Activated naive CD4-positive, alpha-beta T cell treated with Interleukin-2 at 50 U/mL for 16 hours (primary cell): ENCODE results near the gene APCDD1L.
"Not testable (repeated sequence)": the region's sequence is repeated elsewhere in the genome, so short reads cannot be mapped to it uniquely, and the experiment has no call there.

Experiments
- DNase-seq: peaks from one replicate; pipeline ENCODE4 v3.0.0-alpha.2; 2020

The APCDD1L gene

GRCh38 chr20:58513580-58514285, 1.5 kb downstream of the APCDD1L start:
- DNase-seq: no peak

- DNase-seq: no peak
These were observed 2.2 kb downstream of the APCDD1L start for GRCh38 chr20:58512808-58513552.

DNA sequence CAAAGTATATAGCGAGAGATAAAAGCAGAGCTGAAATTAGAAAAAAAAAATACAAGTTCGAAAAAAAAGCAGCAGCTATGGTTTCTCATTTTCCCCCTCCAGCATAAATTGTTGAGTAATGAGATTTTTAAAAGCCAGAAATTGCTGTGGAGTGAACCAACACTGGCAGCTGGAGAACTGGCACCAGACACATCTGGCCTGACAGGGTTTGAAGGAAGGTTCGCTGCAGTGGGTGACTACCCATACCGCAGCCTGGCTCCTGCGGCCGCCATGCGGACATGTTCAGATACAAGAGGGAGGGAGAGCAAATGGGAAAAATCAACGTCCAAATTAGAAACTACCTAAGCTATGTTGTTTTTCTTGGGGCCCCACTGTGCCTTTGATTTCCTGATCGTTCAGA, 3.3 kb downstream of the APCDD1L start:
- DNase-seq: no peak

DNA sequence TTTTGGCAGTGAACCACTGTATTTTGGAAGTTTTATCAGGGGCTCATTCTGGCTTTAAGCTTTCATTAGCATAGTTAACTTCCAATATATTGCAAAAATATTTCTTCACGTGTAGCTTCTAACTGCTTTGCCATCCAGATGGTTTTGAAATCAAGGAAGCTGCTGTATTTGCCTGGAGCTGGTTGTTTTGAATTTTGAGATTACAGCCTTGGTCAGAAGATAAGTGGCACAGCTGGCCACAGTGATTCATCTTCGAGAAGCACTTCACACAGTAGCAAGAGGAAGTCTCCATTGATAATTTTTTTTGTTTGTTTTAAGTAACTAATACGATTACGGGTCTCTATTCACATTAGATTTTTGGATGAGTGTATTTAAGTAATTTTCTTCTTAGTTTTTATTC, 3.8 kb downstream of the APCDD1L start:
- no peak for DNase-seq

- DNase-seq: no peak
These were observed 4.3 kb downstream of the APCDD1L start for GRCh38 chr20:58510921-58511320.

GRCh38 chr20:58508762-58509395, 6.3 kb downstream of the APCDD1L start:
- no peak for DNase-seq

DNA sequence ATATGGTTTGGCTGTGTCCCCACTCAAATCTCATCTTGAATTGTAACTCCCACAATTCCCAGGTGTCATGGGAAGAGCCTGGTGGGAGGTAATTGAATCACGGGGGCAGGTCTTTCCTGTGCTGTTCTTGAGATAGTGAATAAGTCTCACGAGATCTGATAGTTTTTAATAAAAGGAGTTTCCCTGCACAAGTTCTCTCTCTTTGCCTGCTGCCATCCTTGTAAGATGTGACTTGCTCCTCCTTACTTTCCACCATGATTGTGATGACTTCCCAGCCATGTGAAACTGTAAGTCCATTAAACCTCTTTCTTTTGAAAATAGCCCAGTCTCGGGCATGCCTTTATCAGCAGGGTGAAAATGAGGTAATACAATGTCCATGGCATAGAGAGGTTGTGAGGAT, 8.2 kb downstream of the APCDD1L start:
- not testable (repeated sequence) for DNase-seq

DNA sequence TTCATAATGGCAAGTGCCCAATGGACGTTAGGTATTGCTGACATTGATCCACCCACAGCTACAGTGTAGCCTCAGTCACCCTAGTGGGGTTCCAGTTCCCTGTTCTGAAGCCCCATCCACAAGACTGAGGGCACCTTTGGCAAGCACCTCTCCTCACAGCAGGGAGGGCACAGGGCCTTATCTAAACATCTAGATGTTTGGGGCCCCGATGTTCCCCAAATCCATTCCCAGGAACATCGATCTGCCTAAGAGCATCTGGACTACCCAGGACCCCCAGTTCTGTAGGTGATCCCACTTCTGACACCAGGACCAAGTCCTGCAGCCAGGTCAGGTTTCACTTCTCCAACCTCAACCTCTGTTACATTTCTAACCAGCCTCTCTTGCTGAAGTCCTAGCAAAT, 10.6 kb downstream of the APCDD1L start:
- DNase-seq: no peak

GRCh38 chr20:58503668-58504067, 11.5 kb downstream of the APCDD1L start:
- DNase-seq: no peak

DNA sequence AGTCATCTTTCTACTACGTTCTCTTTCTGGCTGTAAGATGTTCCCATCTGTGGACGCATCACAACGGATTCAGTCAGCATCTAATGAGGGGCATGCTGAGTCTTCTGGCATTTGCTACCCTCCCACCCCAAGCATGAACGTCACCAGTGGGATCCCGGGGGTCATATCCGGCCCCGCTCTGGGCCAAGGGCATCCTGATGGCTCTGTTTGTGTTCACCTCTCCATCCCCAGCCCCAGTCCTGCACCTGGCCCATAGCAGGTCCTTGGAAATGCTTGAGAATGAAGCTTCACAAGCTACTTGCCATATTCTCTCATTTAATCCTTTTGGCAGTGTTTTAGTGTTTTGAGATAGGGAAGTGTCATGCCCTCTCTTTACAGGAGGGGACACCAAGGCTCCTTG, 14.9 kb downstream of the APCDD1L start:
- no peak for DNase-seq

GRCh38 chr20:58498470-58499068, 16.6 kb downstream of the APCDD1L start:
- no peak for DNase-seq

DNA sequence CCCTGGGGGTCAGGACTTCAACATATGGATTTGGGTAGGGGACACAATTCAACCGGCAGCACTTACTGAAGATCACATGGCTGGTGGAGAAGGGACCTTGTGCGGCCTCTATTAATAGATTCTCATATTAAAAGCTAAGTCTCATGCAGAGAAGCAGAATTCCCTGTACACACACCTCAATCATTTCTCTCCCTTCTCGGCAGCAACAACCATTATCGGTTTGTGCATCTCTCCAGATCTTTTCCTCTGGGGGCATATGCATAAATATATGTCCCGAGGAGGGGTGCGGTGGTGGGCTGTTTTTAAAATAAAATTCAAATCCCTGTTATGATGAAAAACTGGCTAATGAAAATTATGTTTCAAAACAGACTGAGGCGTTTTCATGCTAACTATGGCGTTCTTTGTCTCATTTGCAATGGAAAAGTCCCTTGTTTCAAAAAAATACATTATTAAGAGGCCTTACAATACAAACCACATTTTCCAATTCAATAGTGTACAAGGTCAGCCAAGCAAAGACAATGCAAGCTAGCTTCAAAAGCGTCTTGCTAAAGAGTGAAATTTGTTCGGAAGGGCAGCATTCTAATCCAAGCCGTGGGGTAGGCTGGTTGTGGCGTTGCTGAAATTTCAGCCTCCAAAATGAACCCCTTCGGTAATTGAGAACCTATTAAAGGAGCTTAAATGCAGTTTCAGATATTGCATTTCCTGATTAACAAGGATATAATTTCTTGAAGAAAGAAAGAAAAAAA, 17.3 kb downstream of the APCDD1L start:
- DNase-seq: no peak

- DNase-seq: no peak
These were observed 18.0 kb downstream of the APCDD1L start for GRCh38 chr20:58497076-58497641.

DNA sequence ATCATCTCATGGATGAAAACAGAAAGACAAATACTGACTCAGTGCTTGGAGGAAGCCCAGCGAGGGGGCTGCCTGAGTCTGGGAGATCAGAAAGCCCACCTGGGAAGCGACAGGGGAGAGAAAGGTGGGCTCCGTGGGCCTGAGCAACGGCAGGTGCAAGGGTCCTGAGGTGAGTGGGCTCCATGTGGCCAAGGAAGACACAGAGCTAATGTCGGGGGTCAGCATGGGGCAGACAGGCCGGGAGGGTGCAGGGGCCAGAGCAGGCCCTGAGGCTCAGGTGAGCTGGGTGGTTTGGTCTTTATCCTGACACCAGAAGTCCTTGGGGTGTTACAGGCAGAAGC, 18.8 kb downstream of the APCDD1L start:
- no peak for DNase-seq

- no peak for DNase-seq
These were observed 19.4 kb downstream of the APCDD1L start for GRCh38 chr20:58495623-58496428.

DNA sequence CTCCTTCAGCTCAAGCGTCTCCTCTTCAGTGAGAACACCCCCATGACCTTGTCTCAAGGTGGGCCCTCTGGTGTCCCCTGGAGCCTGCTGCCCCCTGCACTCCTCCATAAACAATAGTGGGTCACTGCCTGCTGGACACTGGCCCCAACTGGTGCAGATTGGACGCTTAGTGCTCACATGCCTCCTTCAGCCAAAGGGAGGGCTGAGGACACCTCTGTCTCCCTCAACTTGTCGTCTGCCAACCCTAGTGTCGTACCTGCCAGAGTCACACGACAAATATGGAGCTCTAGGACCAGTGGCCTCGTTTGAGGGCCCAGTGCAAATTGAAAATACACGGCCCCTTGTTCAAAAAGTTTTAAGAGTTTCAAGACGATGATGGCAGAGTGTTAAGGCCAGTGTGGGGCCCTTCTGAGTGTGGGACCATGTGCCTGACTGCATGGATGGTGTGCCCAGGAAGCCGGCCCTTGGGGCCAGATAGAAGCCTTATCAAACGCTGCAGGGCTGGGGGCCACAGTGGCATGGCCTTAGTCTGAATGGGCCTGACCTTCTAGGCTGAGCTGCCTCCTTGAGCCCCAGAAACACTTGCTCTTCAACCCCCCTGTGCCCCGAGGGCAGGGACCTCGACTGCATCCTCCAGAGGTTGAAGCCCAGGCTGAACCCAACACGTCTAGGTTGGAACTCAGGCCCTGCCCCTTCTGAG, 20.1 kb downstream of the APCDD1L start:
- no peak for DNase-seq

DNA sequence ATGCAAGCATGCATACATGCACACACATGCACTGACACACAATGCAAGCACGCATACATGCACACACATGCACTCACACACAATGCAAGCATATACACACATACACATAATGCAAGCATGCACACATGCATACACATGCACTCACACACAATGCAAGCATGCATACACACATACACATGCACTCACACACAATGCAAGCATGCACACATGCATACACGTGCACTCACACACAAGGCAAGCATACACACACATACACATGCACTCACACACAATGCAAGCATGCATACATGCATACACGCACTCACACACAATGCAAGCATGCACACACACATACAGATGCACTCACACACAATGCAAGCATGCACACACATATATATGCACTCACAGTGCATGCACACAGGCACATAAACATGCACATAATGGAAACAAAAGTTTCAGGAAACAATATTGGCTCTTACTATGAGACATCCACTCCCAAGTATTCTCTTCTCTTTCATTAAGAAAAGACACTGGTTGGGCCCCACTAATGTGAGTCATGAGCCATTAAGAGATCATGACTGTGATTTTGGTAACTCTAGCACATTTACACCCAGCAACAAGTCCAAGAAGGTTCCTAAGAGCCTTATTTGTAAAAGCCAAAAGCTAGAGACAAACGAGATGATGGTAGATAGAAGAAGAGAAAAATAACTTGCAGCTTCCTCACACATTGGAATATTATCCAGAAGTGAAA, 22.2 kb downstream of the APCDD1L start:
- DNase-seq: no peak

GRCh38 chr20:58492074-58492718, 23.0 kb downstream of the APCDD1L start:
- no peak for DNase-seq

DNA sequence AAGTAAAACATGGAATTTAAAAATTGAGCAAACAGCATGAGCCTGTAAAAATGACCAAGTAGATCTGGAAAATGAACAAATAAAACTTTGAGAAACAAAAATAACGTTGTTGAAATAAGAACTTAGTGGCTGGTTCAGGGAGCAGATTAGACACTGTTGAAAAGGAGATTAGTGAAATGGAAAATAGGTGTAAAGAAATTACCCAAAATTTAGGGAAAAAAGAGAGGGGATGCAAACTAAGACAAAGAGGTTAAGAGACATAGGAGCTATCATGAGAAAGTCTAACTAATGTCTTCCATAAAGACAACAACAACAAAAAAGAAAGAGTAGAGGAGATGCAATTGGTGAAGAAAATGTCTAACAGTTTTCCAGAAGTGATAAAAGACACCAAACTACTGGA, 29.0 kb downstream of the APCDD1L start:
- DNase-seq: no peak

DNA sequence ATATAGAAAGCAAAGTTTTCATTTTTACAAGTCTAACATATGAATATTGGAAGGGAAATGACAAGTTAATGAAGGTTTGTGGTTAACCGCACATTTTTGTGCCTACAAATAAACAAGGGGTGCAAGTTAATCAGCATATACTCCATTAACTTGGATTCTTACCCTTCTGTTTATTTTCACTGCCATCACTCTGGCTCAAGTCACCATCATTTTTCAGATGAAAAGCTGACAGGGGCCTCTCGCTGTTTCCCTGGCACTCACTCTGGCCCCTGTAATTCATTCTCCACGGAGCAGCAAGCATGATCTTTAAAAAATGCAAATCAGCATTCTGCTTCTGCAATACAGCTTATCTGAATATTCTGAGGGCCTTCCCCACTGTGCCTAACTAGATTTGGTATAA, 29.8 kb downstream of the APCDD1L start:
- no peak for DNase-seq
